Measurements from ENCODE around the gene ADAMTS15.

Gene ADAMTS15

DNA sequence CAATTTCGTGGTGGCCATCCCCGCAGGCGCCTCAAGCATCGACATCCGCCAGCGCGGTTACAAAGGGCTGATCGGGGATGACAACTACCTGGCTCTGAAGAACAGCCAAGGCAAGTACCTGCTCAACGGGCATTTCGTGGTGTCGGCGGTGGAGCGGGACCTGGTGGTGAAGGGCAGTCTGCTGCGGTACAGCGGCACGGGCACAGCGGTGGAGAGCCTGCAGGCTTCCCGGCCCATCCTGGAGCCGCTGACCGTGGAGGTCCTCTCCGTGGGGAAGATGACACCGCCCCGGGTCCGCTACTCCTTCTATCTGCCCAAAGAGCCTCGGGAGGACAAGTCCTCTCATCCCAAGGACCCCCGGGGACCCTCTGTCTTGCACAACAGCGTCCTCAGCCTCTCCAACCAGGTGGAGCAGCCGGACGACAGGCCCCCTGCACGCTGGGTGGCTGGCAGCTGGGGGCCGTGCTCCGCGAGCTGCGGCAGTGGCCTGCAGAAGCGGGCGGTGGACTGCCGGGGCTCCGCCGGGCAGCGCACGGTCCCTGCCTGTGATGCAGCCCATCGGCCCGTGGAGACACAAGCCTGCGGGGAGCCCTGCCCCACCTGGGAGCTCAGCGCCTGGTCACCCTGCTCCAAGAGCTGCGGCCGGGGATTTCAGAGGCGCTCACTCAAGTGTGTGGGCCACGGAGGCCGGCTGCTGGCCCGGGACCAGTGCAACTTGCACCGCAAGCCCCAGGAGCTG, 24.8 kb downstream of the ADAMTS15 start:
- DNase-seq (ENCODE audit: low read depth): no peak
- TF ChIP-seq, protein P1, sequence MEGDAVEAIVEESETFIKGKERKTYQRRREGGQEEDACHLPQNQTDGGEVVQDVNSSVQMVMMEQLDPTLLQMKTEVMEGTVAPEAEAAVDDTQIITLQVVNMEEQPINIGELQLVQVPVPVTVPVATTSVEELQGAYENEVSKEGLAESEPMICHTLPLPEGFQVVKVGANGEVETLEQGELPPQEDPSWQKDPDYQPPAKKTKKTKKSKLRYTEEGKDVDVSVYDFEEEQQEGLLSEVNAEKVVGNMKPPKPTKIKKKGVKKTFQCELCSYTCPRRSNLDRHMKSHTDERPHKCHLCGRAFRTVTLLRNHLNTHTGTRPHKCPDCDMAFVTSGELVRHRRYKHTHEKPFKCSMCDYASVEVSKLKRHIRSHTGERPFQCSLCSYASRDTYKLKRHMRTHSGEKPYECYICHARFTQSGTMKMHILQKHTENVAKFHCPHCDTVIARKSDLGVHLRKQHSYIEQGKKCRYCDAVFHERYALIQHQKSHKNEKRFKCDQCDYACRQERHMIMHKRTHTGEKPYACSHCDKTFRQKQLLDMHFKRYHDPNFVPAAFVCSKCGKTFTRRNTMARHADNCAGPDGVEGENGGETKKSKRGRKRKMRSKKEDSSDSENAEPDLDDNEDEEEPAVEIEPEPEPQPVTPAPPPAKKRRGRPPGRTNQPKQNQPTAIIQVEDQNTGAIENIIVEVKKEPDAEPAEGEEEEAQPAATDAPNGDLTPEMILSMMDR (conservative IDR thresholded peaks at IDR 0.05; ENCODE audit: low read depth, low read length): no peak

DNA sequence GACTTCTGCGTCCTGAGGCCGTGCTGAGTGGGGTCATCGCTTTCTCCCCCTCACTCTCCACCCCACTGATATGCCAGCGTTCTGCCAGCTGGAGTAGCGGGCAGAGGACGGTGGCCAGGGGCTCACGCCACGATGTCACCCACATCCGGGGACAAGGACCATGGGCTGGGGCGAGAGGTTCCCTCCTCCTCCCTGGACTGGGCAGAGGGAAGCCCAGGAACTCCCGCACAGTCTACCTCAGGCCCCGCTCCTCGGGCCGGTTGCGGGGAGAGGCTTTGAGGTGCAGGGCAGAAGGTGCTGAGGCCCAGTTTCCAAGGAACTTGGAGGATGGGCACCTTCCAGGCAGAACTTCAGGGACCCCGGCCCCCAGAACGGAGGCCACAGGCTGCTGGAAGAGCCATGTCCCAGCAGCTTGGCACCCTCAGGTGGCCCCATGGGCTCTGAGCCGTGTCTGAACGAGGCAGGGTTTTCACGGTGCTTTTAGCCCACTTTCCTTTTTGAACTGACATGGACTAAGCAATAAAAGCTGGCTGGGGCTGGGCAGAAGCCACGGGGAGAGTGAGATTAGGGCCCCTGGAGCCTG, 25.4 kb downstream of the ADAMTS15 start:
- TF ChIP-seq, protein P1 (conservative IDR thresholded peaks at IDR 0.05; ENCODE audit: low read depth, low read length): no peak
- no peak overlapping the region for H3K4me3 ChIP-seq (ENCODE audit: low read depth, low read length)
- DNase-seq (ENCODE audit: low read depth): no peak

More for the DNA sequence above, 24.8 kb downstream of the ADAMTS15 start:
- no peak overlapping the region for H3K4me3 ChIP-seq (ENCODE audit: low read depth, low read length)

DNA sequence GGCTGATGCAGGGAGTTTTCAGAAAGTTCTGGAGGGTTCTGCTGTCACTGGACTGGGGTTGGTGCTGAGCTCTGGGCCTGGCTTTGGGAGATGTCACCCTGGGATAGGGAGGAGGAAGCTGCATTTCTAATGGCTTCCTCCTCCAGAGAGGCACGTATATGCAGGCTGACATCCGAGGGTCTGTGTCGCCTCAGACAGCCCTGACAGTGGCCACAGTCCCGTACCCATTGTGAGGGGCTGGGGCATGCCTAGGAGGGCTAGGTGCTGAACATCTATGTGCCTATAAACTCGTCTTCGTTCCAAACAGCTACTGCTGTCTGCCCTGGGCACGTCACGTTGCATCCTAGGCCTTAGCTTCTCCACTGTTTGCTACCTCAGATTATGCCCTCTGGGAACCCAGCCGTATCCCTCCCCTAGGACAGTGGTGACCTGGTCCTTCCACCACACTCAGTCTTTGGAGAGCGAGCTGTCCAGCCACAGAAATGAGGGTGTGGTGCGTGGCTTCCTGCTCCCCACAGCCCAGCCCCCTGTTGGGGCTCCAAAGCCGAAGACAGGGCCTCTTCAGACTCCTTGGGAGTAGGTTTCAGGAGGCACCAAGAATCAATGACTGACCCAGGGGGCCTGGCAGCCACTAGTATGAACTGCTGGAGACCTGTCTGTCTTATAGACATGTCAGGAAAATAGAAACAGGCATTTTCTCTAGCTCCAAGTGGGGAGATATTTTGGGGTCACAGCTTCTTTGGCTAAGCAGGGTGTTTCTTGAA, 26.4 kb downstream of the ADAMTS15 start:
- no peak for DNase-seq (ENCODE audit: low read depth)
- H3K4me3 ChIP-seq (ENCODE audit: low read depth, low read length): no peak overlapping the region

DNA sequence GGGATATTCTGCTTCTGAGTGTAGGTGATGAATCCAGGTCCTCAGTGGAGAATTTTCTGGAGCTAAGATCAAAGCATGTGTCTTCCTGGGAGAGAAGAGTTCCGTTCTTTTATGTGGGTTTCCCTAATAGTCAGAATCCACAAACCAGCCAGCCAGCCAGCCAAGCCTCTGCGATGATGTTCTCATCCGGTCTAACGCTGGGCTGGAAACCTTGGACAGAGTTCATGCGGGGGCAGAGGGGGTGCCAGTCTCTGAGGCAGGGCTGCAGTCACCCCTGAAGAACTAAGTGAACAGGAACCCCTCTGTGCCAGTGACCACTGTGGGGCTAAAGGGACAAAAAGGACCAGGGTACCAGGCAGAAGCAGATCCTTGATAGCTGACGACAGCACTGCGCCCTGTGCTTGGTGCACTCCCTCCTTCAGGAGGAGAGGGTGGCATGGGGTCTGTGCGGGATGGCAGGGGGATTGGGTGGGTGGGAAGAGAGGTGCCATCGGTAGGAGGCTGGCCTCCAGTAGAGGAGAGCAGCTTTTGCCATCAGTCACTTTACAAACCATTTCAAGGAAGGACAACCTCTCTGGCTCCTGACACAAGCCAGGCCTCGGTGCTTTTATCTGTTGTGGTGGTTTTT, 27.1 kb downstream of the ADAMTS15 start:
- TF ChIP-seq, protein P1 (conservative IDR thresholded peaks at IDR 0.05; ENCODE audit: low read depth, low read length): no peak
- H3K4me3 ChIP-seq (ENCODE audit: low read depth, low read length): no peak overlapping the region
- no peak for DNase-seq (ENCODE audit: low read depth)

More for the DNA sequence above, 26.4 kb downstream of the ADAMTS15 start:
- TF ChIP-seq, protein P1 (conservative IDR thresholded peaks at IDR 0.05; ENCODE audit: low read depth, low read length): no peak

DNA sequence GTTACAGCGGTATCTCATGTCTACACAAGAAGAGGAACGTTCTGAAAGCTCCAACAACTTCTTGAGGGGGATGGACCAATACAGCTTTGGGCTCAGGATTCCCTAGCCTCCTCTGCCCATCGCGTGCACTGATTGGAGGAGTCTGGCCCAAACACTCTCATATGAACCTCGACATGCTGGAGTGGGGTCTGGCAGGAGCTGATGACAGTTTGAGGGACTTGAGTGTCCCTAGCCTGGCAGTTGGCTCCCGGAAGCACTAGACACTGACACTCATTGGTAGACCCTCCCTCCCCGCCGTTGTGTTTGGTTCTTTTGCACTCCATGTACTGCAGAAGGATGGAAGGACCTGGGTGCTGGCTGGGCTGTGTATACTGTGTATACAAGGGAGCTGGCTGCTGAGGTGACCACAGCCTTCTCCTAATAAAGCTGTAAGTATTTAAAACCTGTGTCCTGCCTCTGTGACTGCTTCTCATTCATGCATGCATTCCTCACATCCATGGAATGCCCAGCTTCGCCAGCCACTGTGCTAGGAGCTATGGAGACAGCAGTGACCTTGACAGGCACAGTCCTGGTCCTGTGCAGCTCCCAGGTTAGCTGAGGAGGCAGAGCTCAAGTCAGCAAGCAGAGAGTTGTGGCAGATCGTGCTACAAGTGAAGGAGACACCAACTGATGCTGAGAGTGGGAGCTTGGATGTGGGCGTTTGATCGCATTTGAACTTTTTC, 27.9 kb downstream of the ADAMTS15 start:
- TF ChIP-seq, protein P1 (conservative IDR thresholded peaks at IDR 0.05; ENCODE audit: low read depth, low read length): no peak
- no peak for DNase-seq (ENCODE audit: low read depth)
- no peak overlapping the region for H3K4me3 ChIP-seq (ENCODE audit: low read depth, low read length)

DNA sequence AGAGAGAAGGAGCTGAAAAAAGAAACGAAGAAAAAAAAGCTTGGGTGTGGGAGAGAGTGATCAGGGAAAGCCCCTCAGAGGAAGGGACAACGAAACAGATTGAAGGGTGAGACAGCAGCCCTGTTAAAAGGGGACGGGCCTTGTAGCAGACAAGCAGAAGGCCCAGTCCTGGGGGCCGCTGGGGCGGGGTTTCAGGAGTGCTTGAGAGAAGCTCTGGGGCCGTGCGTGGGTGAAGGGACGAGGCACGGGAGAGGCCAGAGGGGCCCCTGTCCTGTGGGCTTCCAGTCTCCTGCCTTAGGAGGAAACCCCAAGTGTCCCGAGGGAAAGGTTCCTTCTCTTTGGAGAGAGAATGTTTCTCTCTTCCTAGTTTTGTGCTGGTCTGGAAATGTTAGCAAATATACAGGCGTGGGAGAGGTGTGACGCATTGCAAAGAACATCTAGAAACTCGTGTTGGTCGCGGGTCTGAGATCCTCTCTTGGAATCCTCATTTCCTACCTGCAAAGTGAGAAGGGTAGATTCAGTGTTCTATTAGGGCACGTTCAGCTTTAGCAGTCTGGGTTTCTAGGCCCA, 28.6 kb downstream of the ADAMTS15 start:
- no peak for DNase-seq (ENCODE audit: low read depth)
- TF ChIP-seq, protein P1 (conservative IDR thresholded peaks at IDR 0.05; ENCODE audit: low read depth, low read length): no peak
- no peak overlapping the region for H3K4me3 ChIP-seq (ENCODE audit: low read depth, low read length)
